ENCODE results near the gene DIP2C.
"Not testable (repeated sequence)": the region's sequence is repeated elsewhere in the genome, so short reads cannot be mapped to it uniquely, and the experiment has no call there.

DIP2C gene

GRCh38 chr10:470339-471003, 219.0 kb downstream of the DIP2C start:
- peak; percentile 85 for DNase-seq

- no peak for DNase-seq
Measured at GRCh38 chr10:469947-470338, 219.5 kb downstream of the DIP2C start.

- no peak for DNase-seq
Measured at GRCh38 chr10:459743-460142, 229.7 kb downstream of the DIP2C start.

- no peak for DNase-seq
Measured at GRCh38 chr10:458421-458851, 231.0 kb downstream of the DIP2C start.

- no peak for DNase-seq
Measured at GRCh38 chr10:456486-456885, 233.0 kb downstream of the DIP2C start.

- DNase-seq, result no peak
Measured at GRCh38 chr10:454860-455259, 234.6 kb downstream of the DIP2C start.

- no peak for DNase-seq
Measured at GRCh38 chr10:453647-454046, 235.8 kb downstream of the DIP2C start.

GRCh38 chr10:452512-453426, 236.7 kb downstream of the DIP2C start:
- no peak for DNase-seq

- no peak for DNase-seq
Measured at GRCh38 chr10:451856-452255, 237.6 kb downstream of the DIP2C start.

- peak; percentile 86 for DNase-seq
Measured at GRCh38 chr10:451021-451471, 238.4 kb downstream of the DIP2C start.

GRCh38 chr10:450463-450862, 239.0 kb downstream of the DIP2C start:
- no peak for DNase-seq

- not testable (repeated sequence) for DNase-seq
Measured at GRCh38 chr10:449331-449730, 240.1 kb downstream of the DIP2C start.

GRCh38 chr10:443459-443858, 246.0 kb downstream of the DIP2C start:
- DNase-seq, result no peak

GRCh38 chr10:442209-442608, 247.3 kb downstream of the DIP2C start:
- DNase-seq, result no peak

- no peak for DNase-seq
Measured at GRCh38 chr10:441659-442058, 247.8 kb downstream of the DIP2C start.

GRCh38 chr10:440127-440526, 249.3 kb downstream of the DIP2C start:
- no peak for DNase-seq

GRCh38 chr10:437698-438490, 251.6 kb downstream of the DIP2C start:
- peak; percentile 41 for DNase-seq

GRCh38 chr10:436911-437665, 252.4 kb downstream of the DIP2C start:
- DNase-seq, result peak; percentile 34

- no peak for DNase-seq
Measured at GRCh38 chr10:436013-436697, 253.3 kb downstream of the DIP2C start.

GRCh38 chr10:435397-435796, 254.1 kb downstream of the DIP2C start:
- DNase-seq, result no peak

GRCh38 chr10:429696-430095, 259.8 kb downstream of the DIP2C start:
- no peak for DNase-seq

Data from central memory CD4-positive, alpha-beta T cell (primary cell).